ENCODE data around the gene SSH2. TPM values are rescaled to one million over a fixed set of nuclear protein-coding genes. Genes with fewer than 3 reads are reported as not detected.

Gene SSH2
- polyA plus RNA-seq, 1 experiment = 24.1 TPM

- no peak for TF ChIP-seq CTCF (IDR thresholded peaks at IDR 0.05; ENCODE audit: low read depth, low read length)
- H3K27ac ChIP-seq (ENCODE audit: low read depth, low read length) = peak overlapping the region; percentile 48
- no peak for DNase-seq (ENCODE audit: low read depth, low spot score)
- no peaks in the 10 kb centered on the region for H3K27me3 ChIP-seq (ENCODE audit: control insufficient read depth, insufficient read depth, low read length)
- no peaks in the 10 kb centered on the region for H3K9me3 ChIP-seq (ENCODE audit: control insufficient read depth, insufficient read depth, low read length)
- ChIA-PET CTCF (interaction anchor here (1.7 to 2.2 kb wide), 2 partner anchors 35 to 105 kb away, joined by 4 to 5 read pairs; no protein-coding TSS in a partner anchor), POLR2A (no interaction called here)
- no peak overlapping the region for H3K4me3 ChIP-seq (ENCODE audit: low read depth, low read length)
Observed at GRCh38 chr17:29744121-29744520, 185.9 kb downstream of the SSH2 start.

GRCh38 chr17:29742210-29742513, 187.9 kb downstream of the SSH2 start:
- Histone ChIP-seq H3K27me3 (ENCODE audit: control insufficient read depth, insufficient read depth, low read length) (no peaks in the 10 kb centered on the region), H3K9me3 (ENCODE audit: control insufficient read depth, insufficient read depth, low read length) (no peaks in the 10 kb centered on the region), H3K27ac (ENCODE audit: low read depth, low read length) (no peak overlapping the region), H3K4me3 (ENCODE audit: low read depth, low read length) (no peak overlapping the region)
- DNase-seq (ENCODE audit: low read depth, low spot score) = no peak
- TF ChIP-seq CTCF (IDR thresholded peaks at IDR 0.05; ENCODE audit: low read depth, low read length) = no peak
- ChIA-PET POLR2A (no interaction called here), CTCF (interaction anchor here (0.7 kb wide), 1 partner anchor 362 kb away, joined by 9 read pairs; no protein-coding TSS in a partner anchor)

GRCh38 chr17:29740017-29740416, 190.0 kb downstream of the SSH2 start:
- Histone ChIP-seq H3K27ac (ENCODE audit: low read depth, low read length) (no peak overlapping the region), H3K4me3 (ENCODE audit: low read depth, low read length) (no peak overlapping the region), H3K27me3 (ENCODE audit: control insufficient read depth, insufficient read depth, low read length) (no peaks in the 10 kb centered on the region), H3K9me3 (ENCODE audit: control insufficient read depth, insufficient read depth, low read length) (no peaks in the 10 kb centered on the region)
- TF ChIP-seq CTCF (IDR thresholded peaks at IDR 0.05; ENCODE audit: low read depth, low read length) = no peak
- DNase-seq (ENCODE audit: low read depth, low spot score) = no peak
- POLR2A ChIA-PET = no interaction called here
- CTCF ChIA-PET = no interaction called here

- no peak for DNase-seq (ENCODE audit: low read depth, low spot score)
- no peaks in the 10 kb centered on the region for H3K27me3 ChIP-seq (ENCODE audit: control insufficient read depth, insufficient read depth, low read length)
- ChIA-PET POLR2A (interaction anchor here (0.5 to 1.9 kb wide), 7 partner anchors 12 to 159 kb away, joined by 3 to 9 read pairs (median 4); partner anchors contain the start of gene CORO6), CTCF (interaction anchor here (0.5 to 1.4 kb wide), 3 partner anchors 44 to 359 kb away, joined by 3 to 5 read pairs (median 5); no protein-coding TSS in a partner anchor)
- H3K27ac ChIP-seq (ENCODE audit: low read depth, low read length) = no peak overlapping the region
- no peak for TF ChIP-seq CTCF (IDR thresholded peaks at IDR 0.05; ENCODE audit: low read depth, low read length)
- no peak overlapping the region for H3K4me3 ChIP-seq (ENCODE audit: low read depth, low read length)
- H3K9me3 ChIP-seq (ENCODE audit: control insufficient read depth, insufficient read depth, low read length) = no peaks in the 10 kb centered on the region
Observed at GRCh38 chr17:29734640-29735039, 195.4 kb downstream of the SSH2 start.

- DNase-seq (ENCODE audit: low read depth, low spot score) = no peak
- H3K9me3 ChIP-seq (ENCODE audit: control insufficient read depth, insufficient read depth, low read length) = no peaks in the 10 kb centered on the region
- no peaks in the 10 kb centered on the region for H3K27me3 ChIP-seq (ENCODE audit: control insufficient read depth, insufficient read depth, low read length)
- ChIA-PET POLR2A (interaction anchor here (0.6 to 1.6 kb wide), 6 partner anchors 11 to 94 kb away, joined by 3 to 11 read pairs (median 4); no protein-coding TSS in a partner anchor), CTCF (interaction anchor here (0.7 to 0.9 kb wide), 3 partner anchors 152 to 402 kb away, joined by 3 to 4 read pairs (median 3); no protein-coding TSS in a partner anchor)
- H3K4me3 ChIP-seq (ENCODE audit: low read depth, low read length) = no peak overlapping the region
- TF ChIP-seq CTCF (IDR thresholded peaks at IDR 0.05; ENCODE audit: low read depth, low read length) = no peak
- peak overlapping the region; percentile 68 for H3K27ac ChIP-seq (ENCODE audit: low read depth, low read length)
Observed at GRCh38 chr17:29733166-29733565, 196.9 kb downstream of the SSH2 start.

Data from AG04450 (cell line).